Endothelial cell of hepatic sinusoid (primary cell): ENCODE data around the gene IFNW1.

Source experiments
- in situ Hi-C: cut with HindIII; loops from 2 replicates; pipeline ENCODE4 v1.10.0; 2017; ENCODE audit warnings: low sequenced_read_pairs

Gene IFNW1

DNA sequence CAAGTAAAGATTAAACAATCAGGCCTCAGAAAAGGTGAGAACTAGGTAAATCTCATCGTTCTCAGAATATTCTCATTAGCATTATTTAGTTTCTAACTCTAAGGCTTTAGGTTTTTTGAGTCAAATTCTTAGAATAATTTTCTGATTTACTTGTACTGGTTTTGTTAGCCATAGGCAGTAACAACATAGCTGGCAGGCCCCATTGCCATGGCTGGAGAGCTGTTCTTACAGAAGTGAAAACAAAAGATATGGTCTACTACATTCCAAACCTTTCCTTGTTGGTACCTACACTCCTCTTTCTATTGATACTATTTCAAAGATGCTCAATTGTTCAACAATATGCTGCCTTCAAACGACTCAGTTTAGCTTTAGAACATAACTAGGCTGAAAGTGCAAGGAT lies 27.3 kb downstream of the IFNW1 start:
- in situ Hi-C loops: loop anchor here (25.0 kb wide), 1 partner anchor 752 kb away; no protein-coding TSS in a partner anchor

DNA sequence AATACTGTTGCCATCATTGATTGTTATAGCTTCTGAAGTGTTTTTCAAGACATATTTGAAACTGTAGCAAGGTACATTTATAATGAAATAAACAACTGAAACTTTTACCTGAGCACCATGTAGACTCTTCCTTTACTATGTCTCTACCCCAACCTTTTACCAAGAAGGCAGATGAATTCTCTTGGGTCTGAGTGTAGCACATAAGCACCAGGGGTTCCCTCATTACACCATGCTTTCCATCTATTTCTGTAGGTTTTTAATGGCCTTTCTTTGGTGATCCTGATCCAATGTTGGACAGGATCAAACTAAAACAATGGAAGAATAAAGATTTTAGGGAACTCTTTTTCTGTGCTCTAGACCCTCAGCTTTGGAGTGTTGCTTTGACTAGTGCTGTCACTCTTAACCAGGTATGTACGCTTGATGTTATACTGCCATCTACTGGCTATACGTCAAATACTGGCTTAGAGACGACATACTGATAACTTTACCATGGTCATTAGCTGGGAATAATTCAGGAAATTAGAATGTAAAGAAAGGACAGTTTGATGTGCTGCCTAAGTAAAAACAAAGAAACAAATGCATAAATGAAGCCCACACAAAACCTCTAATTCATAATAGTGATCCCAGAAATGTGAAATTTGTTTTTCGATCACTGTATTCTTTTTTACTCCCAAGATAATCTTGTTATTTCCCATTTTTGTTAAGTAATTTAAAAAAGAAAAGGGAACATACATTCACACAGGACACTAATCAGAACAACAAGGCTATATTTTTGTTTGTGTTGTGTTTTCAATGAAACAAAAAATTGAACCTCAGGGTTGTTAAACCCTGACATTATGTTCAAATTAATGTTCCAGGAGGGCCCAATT lies 30.7 kb downstream of the IFNW1 start:
- in situ Hi-C loops: loop anchor here (25.0 kb wide), 1 partner anchor 749 kb away; no protein-coding TSS in a partner anchor

DNA sequence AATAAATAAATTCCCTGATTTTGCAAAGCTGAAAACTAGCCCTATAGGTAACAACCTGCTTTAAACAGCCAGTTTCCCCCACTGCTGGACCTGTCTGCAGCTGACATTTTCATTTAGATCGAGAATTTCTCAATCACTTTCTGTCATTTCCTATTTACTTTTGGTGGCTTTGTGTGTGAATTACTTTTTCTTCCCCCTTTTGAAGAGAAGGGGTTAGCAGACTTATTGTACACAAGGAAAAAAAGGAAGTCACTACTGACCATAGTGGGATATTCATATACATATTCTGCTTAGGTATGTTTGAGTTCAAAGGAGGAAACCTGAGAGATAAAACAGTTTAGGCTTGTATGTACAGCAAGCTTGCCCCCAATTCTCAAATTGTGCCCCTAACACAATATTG lies 36.8 kb downstream of the IFNW1 start:
- in situ Hi-C loops: loop anchor here (25.0 kb wide), 1 partner anchor 742 kb away; no protein-coding TSS in a partner anchor

DNA sequence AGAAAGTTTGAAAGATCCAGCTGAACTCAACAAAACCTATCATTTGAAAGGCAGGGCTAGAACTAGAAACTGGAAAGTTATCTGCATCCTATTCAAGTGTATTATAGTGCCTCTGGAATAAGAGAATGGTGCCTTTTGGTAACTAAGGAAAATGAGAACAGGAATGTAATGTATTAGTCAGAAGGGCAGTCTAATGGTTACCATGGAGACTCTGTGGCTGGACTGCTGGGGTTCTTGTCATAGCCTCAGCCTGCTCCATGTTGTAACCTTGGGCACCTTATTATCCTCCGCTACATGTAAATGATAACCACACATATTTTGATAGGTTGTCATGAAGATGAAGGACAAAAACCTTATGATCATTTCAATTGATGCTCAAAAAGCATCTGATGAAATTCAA lies 39.3 kb downstream of the IFNW1 start:
- in situ Hi-C loops: loop anchor here (25.0 kb wide), 1 partner anchor 740 kb away; no protein-coding TSS in a partner anchor

DNA sequence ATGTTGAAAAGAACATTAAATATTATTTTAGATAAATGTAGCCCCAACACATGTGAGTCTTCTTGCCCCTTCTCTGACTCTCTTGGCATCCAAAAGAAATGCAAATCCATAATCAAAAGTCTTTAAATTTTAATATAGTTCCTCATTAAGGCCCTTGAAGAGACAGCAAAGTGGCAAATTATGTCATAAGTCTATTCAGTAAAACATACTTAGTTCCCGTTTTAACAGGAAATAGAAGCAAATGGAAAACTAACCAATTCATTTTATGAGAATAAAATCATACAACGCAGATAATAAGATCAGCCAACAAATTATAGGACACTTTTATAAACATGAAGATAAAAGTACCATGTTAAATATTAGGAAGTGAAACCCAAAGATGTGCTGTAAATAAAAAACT lies 43.8 kb downstream of the IFNW1 start:
- in situ Hi-C loops: loop anchor here (5.0 kb wide), 1 partner anchor 41 kb away; no protein-coding TSS in a partner anchor

DNA sequence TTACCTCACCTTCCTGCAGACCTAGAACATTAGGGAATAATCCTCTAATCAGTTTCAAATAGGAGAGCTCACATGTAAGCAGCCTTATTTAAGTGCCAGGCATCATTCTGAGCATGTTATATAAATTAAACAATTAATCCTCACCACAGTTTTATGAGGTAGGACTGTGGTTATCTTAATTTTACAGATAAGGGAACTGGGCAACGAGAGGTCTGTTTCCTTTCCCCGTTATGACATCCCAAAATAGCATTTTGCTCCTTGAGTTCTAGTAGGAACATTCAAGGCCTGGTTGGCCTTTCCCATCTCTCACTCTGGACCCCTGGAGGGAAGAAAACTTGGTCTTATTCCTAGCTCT lies 44.8 kb downstream of the IFNW1 start:
- in situ Hi-C loops: loop anchor here (5.0 kb wide), 1 partner anchor 40 kb away; no protein-coding TSS in a partner anchor

DNA sequence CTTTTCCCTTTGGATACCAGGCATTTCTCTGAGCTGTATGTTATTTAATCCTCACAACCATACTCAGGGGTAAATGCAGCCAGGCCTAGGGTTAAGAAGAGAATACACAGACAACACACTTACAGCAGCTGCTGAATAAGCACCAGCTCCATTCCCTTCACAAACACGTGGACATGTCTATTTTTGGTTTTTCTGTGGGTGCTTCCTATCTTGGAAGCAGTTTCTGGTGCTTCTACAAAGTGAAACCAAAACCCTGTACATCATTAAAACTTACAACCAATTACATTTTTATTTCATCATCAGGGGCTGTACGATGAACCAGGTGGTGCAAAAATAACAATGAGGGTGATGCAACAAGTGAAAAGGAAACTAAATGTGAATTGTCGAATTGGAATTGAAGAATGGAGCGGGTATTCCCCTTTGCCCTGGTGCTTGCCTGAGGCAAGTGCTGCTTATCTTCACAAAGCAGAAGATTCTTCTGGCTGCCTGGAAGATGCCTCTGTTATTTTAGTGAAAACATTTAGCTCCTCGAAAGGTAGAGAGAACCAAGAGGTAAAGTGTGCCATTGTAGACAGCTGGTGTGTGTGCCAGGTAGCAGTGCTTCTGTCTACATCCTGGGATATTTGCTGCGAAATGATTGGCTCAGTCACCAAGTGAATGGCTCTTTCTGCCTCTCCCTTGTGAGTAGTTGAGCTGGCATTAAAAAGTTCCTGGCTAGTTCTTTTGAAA lies 45.3 kb downstream of the IFNW1 start:
- in situ Hi-C loops: loop anchor here (5.0 kb wide), 1 partner anchor 39 kb away; no protein-coding TSS in a partner anchor

DNA sequence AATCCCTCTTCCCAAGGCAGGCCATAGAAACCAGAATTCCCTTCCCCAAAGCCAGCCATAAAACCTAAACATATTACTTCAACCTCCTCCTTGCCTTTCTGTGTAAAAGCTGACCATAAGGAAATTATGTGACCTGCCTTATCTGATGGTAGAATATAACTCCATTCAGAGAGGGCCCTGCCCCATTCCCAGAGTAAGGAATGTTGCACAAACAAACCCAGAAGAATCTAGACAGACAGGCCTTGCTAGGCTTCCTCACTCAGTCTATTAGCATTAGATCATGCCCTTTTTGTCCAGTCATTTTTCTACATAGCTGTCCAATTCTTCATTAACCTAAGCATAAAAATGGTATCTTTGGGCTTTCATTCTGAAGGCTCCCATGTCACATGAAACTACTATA lies 46.1 kb downstream of the IFNW1 start:
- in situ Hi-C loops: loop anchor here (5.0 kb wide), 1 partner anchor 38 kb away; no protein-coding TSS in a partner anchor
